SJCRH30 (cell line): Measurements from ENCODE around the gene CRLF1. TPM values are rescaled to one million over a fixed set of nuclear protein-coding genes. Genes with fewer than 3 reads are reported as not detected.

Experiments
- DNase-seq, 2 experiments: peaks; one replicate each; pipeline ENCODE4 v3.0.0-alpha.2; 2015 to 2020
- H3K27ac ChIP-seq: fragments of 250-450 bp; sonication (Bioruptor Pico); 2 replicates; pipeline ENCODE4 v1.5.1; 2020; ENCODE audit warnings: mild to moderate bottlenecking, moderate library complexity
- H3K27me3 ChIP-seq: fragments of 250-450 bp; sonication (Bioruptor Pico); 2 replicates; pipeline ENCODE4 v1.5.1; 2020; ENCODE audit warnings: mild to moderate bottlenecking, moderate library complexity
- H3K36me3 ChIP-seq: fragments of 250-450 bp; sonication (Bioruptor Pico); 2 replicates; pipeline ENCODE4 v1.5.1; 2020; ENCODE audit warnings: mild to moderate bottlenecking, moderate library complexity
- H3K4me1 ChIP-seq: fragments of 250-450 bp; sonication (Bioruptor Pico); 2 replicates; pipeline ENCODE4 v1.5.1; 2020; ENCODE audit warnings: mild to moderate bottlenecking, moderate library complexity
- H3K4me3 ChIP-seq: fragments of 250-450 bp; sonication (Bioruptor Pico); 2 replicates; pipeline ENCODE4 v1.5.1; 2020; ENCODE audit warnings: mild to moderate bottlenecking, moderate library complexity
- H3K9me3 ChIP-seq: fragments of 250-450 bp; sonication (Bioruptor Pico); replicated peaks from 2 replicates; pipeline ENCODE4 v1.5.1; 2020; ENCODE audit warnings: mild to moderate bottlenecking, moderate library complexity
- total RNA-seq: library from RNA; depleted of rRNA; stranded (reverse); fragments of >200 nt; shearing (Covaris generic); gene quantifications from 2 replicates; pipeline ENCODE4 v1.2.3, GENCODE V29; 2014

The CRLF1 gene
- total RNA-seq, 1 experiment from 2014 or later = 20.6 TPM

DNA sequence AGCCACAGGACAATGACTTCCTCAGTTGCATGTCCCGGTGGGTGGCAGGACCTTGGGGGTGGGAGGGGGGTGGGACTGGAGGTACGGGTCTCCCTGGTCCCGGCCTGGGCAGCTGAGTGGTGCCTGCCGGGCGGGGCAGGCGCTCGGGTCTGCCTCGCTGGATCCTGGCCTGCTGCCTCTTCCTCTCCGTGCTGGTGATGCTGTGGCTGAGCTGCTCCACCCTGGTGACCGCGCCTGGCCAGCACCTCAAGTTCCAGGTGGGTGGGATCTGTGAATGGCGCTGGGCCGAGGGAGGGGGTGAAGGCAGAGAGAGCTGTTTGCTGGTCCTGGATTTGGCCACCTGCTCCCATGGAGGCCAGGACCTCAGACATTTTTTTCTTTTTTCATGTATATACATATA lies 11.6 kb upstream of the CRLF1 start:
- no peak overlapping the region for H3K27ac ChIP-seq
- no peaks in the 10 kb centered on the region for H3K9me3 ChIP-seq
- H3K4me1 ChIP-seq = no peaks in the 10 kb centered on the region
- H3K4me3 ChIP-seq = no peak overlapping the region
- no peaks in the 10 kb centered on the region for H3K36me3 ChIP-seq
- no peak for DNase-seq
- H3K27me3 ChIP-seq = peaks cover 22% of the 10 kb centered on the region

DNA sequence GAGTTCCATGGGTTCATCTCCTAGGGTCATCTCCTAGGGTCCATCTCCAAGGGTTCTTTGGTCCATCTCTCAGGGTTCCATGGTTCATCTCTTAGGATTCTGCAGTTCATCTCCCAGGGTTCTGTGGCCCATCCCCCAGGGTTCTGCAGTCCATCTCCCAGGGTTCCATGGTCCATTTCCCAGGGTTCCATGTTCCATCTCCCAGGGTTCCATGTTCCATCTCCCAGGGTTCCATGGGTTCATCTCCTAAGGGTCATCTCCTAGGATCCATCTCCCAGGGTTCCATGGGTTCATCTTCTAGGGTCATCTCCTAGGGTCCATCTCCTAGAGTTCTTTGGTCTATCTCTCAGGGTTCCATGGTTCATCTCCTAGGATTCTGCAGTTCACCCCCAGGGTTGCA lies 11.0 kb upstream of the CRLF1 start:
- peaks cover 26% of the 10 kb centered on the region for H3K27me3 ChIP-seq
- no peaks in the 10 kb centered on the region for H3K9me3 ChIP-seq
- no peak overlapping the region for H3K27ac ChIP-seq
- DNase-seq = no peak
- H3K4me3 ChIP-seq = no peak overlapping the region
- H3K4me1 ChIP-seq = peaks cover under 1% of the 10 kb centered on the region; the same call in 1 of the 2 replicates
- no peaks in the 10 kb centered on the region for H3K36me3 ChIP-seq

DNA sequence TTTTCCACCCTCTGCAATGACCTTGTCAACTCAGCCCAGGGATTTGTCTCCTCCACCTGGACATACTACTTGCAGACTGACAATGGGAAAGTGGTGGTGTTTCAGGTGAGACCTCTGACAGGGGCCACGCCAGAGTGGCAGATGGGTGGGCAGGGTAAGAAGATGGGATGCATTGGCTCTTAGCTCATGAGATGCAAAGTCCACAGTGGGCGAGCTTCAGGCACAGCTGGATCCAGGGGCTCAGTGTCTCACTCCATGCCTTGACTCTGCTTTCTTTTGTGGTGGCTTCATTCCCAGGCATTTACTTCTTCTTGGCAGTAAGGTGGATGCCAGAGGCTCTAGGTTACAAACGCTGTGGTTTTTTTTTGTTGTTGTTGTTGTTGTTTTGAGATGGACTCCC lies 9.4 kb upstream of the CRLF1 start:
- Histone ChIP-seq H3K9me3 (no peaks in the 10 kb centered on the region), H3K27ac (no peak overlapping the region), H3K36me3 (no peaks in the 10 kb centered on the region), H3K4me1 (peaks cover 6% of the 10 kb centered on the region), H3K4me3 (no peak overlapping the region), H3K27me3 (peaks cover 39% of the 10 kb centered on the region)
- no peak for DNase-seq

DNA sequence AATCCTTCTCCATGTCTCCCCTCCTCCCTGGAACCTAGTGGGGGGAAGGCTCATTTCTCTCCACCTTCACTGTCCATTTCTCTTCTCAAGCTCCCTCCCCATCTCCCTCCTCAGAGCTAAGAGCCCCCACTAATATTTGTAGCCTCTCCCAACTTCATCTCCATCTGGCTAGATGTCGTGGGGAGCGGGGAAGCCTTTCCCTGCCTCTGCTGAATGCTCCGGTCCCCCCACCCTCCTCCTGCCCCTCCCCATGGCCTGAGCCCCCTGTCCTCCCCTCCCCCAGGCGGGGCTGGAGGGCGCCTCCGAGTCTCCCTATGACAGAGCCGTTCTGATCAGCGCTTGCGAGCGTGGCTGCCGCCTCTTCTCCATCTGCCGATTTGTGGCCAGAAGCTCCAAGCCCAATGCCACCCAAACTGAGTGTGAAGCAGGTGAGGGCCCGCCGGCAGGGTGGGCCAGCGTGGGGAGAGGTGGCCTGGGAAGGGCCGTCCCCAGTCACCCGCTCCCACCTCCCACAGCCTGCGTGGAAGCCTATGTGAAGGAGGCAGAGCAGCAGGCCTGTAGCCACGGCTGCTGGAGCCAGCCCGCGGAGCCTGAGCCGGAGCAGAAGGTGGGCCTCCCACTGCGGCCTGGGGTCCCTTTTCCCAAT lies 7.1 kb upstream of the CRLF1 start:
- H3K27ac ChIP-seq = no peak overlapping the region
- no peak overlapping the region for H3K4me3 ChIP-seq
- no peaks in the 10 kb centered on the region for H3K9me3 ChIP-seq
- H3K36me3 ChIP-seq = no peaks in the 10 kb centered on the region
- no peak for DNase-seq
- peaks cover 62% of the 10 kb centered on the region for H3K27me3 ChIP-seq
- peaks cover 17% of the 10 kb centered on the region for H3K4me1 ChIP-seq

DNA sequence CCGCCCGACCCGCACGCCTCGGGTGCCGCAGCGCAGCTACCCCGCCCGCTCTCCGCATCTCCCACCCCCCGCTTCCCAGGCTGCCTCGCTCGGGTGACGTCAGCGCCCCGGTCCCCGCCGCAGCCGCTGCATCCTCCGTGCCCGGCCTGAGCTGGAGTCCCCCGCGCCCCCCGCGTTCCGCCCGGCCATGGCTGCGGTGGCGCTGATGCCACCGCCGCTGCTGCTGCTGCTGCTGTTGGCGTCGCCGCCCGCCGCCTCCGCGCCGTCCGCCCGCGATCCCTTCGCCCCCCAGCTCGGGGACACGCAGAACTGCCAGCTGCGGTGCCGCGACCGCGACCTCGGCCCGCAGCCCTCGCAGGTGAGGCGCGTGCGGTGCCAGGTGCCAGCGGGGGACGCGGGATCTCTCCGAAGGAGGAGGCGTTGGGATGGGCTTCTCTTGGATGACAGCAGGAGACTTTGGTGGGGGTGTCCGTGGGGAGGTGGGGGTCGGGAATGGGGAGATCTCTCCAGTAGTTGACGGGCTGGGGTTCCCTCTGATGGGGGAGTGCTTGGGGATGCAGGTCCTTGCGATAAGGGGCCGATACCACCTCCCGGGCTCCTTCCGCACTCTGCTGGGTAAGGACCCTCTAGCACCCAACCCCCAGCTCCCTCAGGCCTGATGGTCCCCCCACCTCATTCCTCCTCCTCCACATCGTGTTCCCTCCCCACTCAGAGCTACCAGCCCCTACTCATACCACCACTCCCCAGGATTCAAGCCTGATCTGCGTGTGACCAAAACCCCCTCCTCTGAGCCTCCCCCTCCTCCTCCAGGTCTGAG lies 6.4 kb upstream of the CRLF1 start, which contains the start of gene TMEM59L:
TSS of gene TMEM59L (plus strand) at position 99 of the 817 bp plus-strand sequence. CDS start at position 188, 89 bp downstream.
- Histone ChIP-seq H3K27ac (no peak within 1 kb of the TSS), H3K36me3 (no peaks in the 10 kb centered on the region), H3K9me3 (no peaks in the 10 kb centered on the region), H3K4me3 (peak within 1 kb of the TSS; percentile 34), H3K27me3 (peaks cover 69% of the 10 kb centered on the region), H3K4me1 (peaks cover 17% of the 10 kb centered on the region)
- DNase-seq = no peak

DNA sequence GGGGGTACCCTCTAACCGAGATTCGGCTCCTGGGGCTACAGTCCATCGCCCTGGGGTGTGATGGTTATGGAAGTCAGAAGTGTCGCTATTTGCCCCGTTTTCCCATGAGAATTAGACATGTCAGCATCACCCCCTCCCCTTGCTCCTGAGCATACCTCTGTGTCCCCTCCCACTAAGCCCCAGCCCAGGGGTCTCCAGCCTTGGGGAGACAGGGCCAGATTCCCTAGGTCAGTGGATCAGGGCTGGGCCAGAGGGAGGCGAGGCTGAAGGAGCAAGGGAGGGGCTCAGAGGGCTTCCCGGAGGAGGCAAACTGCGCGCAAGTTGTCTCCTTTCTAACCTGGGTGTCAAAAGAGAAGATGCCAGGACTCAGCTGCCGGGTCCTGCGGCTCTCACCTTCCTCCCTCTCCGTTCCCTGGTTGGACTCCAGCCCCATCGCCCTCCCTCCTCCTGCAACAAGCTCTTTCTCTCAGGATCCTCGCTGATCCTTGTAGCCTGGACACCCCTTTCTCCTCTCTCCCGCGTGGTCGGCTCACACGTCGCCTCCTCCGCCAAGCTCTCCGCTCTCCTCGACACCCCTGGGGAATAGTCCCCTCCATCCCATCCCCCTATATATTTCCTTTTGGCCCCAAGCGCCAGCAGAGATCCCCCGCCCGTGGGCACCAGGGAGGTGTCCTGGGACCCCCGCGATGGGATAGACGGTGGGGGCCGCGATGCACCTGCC lies 5.6 kb upstream of the CRLF1 start:
- no peak for DNase-seq
- H3K27ac ChIP-seq = no peak overlapping the region
- no peaks in the 10 kb centered on the region for H3K9me3 ChIP-seq
- peaks cover 17% of the 10 kb centered on the region for H3K4me1 ChIP-seq
- H3K4me3 ChIP-seq = peak overlapping the region; percentile 34
- no peaks in the 10 kb centered on the region for H3K36me3 ChIP-seq
- H3K27me3 ChIP-seq = peaks cover 77% of the 10 kb centered on the region

DNA sequence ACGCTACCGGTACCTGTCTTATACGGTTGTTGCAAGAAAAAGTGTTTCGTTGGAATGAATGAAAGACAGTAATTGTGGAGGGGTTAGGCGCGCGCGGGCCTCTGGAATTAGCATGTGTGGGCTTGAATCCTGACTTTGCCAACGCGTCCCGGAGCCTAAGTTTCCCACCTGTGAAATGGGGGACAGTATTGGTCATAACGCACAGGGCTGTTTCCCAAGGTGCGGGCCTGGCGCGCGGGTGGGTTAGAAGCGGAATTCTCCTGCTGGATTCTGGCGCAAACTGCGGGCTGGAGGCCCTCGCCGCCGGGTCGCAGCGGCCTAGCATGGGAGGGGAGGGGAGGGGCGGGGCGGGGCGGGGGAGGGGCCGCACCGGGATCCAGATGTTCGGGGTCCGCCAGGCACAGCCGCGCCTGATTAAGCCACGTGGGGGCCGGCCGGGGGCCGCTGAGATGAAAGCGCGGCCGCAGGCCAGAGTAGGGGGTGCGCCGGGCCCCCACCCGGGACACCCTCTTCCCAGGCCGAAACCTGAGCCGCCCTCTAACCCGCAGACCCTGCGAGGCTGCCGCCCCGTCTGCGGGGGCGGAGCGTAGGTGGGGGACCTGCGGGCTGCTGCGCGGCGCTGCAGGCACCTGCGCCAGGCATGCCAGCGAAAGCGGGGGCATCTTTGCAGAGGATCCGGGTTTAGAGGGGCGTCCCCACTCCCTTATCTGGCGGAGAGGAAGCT lies 4.9 kb upstream of the CRLF1 start:
- Histone ChIP-seq H3K4me1 (peaks cover 17% of the 10 kb centered on the region), H3K9me3 (no peaks in the 10 kb centered on the region), H3K27ac (no peak overlapping the region), H3K36me3 (no peaks in the 10 kb centered on the region), H3K4me3 (no peak overlapping the region), H3K27me3 (peaks cover 78% of the 10 kb centered on the region)
- no peak for DNase-seq

DNA sequence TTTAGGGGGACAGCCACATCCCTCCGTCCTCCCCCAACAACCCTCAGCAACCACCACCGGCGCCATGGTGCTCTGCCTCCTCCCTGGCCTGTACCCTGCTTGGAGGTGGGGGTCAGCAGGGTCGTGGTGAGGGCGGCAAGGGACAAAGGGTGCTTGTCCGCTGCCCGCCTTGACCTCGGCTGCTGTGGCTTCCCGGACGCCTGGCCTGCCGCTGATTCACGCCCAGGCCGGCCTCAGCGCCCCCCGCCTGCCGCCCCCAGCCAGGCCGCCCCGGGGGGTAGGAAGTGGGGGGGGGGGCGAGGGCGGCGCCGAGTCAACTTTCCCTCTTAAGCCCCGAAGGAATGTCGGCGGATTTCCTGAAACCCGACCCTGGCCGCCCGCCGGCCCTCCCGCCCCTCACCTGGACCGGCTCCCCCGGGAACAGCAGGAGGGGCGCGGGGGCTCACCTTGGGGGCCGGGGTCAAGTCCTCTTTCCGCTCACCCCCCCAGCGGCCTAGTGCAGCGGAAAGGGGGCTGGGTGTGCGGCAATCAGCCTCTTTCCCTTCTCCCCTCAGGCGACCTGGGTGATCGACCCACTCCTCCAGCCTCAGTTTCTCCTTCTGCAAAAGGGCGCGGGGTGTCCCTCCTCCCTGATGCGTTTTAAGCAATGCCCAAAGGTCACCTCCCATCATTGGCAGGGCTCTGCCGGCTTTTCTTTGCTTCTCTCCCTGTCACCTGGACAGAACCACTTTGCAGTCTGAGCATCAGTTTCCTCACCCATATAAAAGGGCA lies 4.1 kb upstream of the CRLF1 start:
- DNase-seq = no peak
- H3K4me1 ChIP-seq = peaks cover 17% of the 10 kb centered on the region
- peaks cover 78% of the 10 kb centered on the region for H3K27me3 ChIP-seq
- no peak overlapping the region for H3K27ac ChIP-seq
- no peak overlapping the region for H3K4me3 ChIP-seq
- H3K9me3 ChIP-seq = no peaks in the 10 kb centered on the region
- no peaks in the 10 kb centered on the region for H3K36me3 ChIP-seq

DNA sequence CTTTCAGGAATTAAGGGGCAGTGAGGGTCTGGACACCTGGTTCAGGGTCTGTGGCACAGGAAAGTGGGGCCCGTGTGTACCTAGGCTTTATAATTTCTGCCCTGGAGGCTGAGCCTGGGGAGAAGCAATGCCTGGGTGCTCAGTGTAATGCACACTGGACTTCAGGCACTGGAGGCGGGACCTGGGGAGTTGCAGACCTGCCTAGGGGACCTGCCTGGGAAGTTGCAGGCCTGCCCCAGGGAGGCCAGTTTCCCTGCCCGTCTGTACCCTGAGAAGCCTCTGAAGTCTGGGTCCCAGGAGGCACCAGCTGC lies 3.6 kb upstream of the CRLF1 start:
- H3K27ac ChIP-seq = no peak overlapping the region
- peaks cover 17% of the 10 kb centered on the region for H3K4me1 ChIP-seq
- peaks cover 80% of the 10 kb centered on the region for H3K27me3 ChIP-seq
- no peak overlapping the region for H3K4me3 ChIP-seq
- no peaks in the 10 kb centered on the region for H3K36me3 ChIP-seq
- peak; percentile 33 to 47 for DNase-seq
- H3K9me3 ChIP-seq = no peaks in the 10 kb centered on the region

DNA sequence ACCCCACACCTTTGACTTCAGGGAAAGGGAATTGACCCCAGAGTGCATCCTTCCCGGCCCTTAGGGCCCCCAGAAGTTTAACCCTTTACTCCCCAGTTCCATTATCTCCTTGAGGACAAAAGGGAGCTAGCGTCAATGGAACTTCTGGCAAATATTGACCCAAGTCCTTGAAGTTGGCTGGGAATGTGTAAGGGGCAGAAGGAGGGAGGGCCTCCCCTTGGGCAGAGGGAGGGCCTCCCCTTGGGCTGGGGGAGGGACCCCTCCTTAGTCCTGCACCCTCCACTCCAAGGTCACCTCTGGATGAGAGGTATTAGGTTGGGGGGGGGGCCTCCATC lies 3.1 kb upstream of the CRLF1 start:
- H3K4me1 ChIP-seq = peaks cover 22% of the 10 kb centered on the region
- H3K27me3 ChIP-seq = peaks cover 78% of the 10 kb centered on the region
- H3K27ac ChIP-seq = no peak overlapping the region
- no peaks in the 10 kb centered on the region for H3K9me3 ChIP-seq
- H3K36me3 ChIP-seq = no peaks in the 10 kb centered on the region
- DNase-seq = no peak
- no peak overlapping the region for H3K4me3 ChIP-seq

DNA sequence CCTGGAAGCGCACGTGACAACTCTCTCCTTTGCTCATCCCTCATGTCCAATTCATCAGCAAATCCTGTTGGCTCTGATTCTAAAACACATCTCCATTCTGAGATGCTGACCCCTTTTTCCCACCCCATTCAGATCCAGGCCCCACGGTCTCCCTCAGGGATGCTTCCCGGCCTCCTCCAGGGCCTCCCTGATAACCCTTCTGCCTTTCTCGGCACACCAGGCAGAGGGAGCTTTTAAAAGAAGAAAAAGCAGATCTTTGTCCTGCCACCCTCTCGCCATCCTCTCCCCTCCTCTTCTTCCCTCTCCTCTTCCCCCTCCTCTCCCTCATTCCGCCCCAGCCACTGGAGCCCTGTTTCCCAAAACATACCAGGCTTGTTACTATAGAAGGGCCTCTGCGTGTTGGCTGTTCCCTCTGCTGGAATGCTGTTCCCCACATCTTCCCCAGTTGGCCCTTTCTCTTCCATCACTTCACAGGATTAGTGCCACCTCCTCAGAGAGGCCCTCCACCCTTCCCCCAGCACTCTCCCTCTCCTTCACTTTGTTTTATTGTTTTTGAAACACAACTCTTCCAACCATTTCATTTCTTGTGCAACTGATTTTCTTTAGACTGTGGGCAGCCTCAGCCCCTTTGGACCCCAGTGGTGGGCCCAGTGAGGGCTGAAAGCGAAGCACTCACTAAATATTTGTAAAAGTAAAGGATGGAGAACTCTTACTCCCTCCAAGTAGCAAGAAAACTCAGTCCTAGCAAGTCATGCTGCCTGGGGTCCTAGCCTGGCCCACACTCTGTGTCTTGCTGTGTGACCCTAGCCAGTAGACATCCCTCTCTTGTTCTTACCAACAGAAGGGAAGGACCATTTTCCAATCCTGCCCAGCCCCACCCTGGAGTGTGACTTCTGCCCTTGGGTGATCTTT lies 2.5 kb upstream of the CRLF1 start:
- H3K4me1 ChIP-seq = peaks cover 27% of the 10 kb centered on the region
- H3K4me3 ChIP-seq = no peak overlapping the region
- no peaks in the 10 kb centered on the region for H3K36me3 ChIP-seq
- no peaks in the 10 kb centered on the region for H3K9me3 ChIP-seq
- H3K27ac ChIP-seq = no peak overlapping the region
- no peak for DNase-seq
- peaks cover 72% of the 10 kb centered on the region for H3K27me3 ChIP-seq

DNA sequence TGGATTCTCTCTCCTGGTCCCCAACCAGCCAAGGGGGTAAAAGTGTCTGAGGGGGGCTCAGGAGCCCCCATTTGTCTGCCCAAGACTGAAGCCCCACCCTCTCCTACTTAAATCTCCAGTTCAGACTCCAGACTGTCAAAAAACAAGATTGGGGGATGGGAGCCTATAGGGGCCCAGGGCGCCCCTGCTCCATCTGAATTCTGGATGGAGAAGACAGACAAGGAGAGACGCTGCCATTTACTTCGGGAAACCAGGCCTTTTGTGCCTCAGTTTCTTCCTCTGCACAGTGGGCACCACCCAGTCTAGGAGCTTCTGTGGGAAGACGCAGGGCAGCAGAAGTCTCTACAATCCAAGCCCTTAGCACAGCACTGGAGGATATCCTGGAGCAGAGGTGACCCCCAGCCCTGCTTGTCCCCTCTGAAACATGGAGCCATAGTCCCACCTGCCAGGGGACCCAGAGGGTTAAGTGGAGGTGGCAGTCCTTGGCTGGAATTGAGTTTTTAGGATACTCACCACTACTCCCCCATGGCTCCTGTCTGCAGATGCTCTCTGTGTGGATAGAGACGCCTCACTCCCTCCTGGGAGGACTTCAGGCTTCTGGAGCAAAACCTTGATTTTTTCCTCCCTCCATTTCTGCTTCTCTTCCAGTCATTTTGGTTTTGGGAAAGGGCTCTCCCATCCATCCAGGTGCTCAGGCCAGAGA lies 1.7 kb upstream of the CRLF1 start:
- DNase-seq = no peak
- H3K27ac ChIP-seq = no peak overlapping the region
- H3K9me3 ChIP-seq = no peaks in the 10 kb centered on the region
- H3K36me3 ChIP-seq = no peaks in the 10 kb centered on the region
- H3K4me1 ChIP-seq = peaks cover 28% of the 10 kb centered on the region
- peaks cover 65% of the 10 kb centered on the region for H3K27me3 ChIP-seq
- H3K4me3 ChIP-seq = no peak overlapping the region
